CD8-positive, alpha-beta memory T cell (primary cell): ENCODE measurements around the gene CTAG1B. TPM values are rescaled to one million over a fixed set of nuclear protein-coding genes. Genes with fewer than 3 reads are reported as not detected.
"Not testable (repeated sequence)": the region's sequence is repeated elsewhere in the genome, so short reads cannot be mapped to it uniquely, and the experiment has no call there.

Experiments
- CTCF ChIA-PET: fragments of 350-600 bp; sonication (Branson Sonifier 250); formaldehyde crosslinking; loops from one replicate; lab custom pipeline; 2021; ENCODE audit warnings: antibody characterized with exemption; lab: Charles Lee
- POLR2A ChIA-PET: fragments of 350-600 bp; sonication (Branson Sonifier 250); formaldehyde crosslinking; loops from one replicate; lab custom pipeline; 2021; ENCODE audit warnings: antibody characterized with exemption; lab: Charles Lee
- DNase-seq, 5 donors: peaks; one replicate each; pipeline versions ENCODE4 v3.0.0 to v3.0.0-alpha.2; 2020 to 2022; ENCODE audit warnings: mixed read lengths in 1 of 5
- H3K27ac ChIP-seq: one replicate; pipeline ENCODE4 v1.7.0; 2013; ENCODE audit warnings: low read depth, mild to moderate bottlenecking, low read length, moderate library complexity
- H3K27me3 ChIP-seq: 2 replicates; pipeline ENCODE4 v1.7.0; 2013; ENCODE audit warnings: low read length, mild to moderate bottlenecking; ENCODE audit not compliant: insufficient read depth, poor library complexity, severe bottlenecking
- H3K36me3 ChIP-seq: 2 replicates; pipeline ENCODE4 v1.7.0; 2013; ENCODE audit warnings: mild to moderate bottlenecking, low read length, moderate library complexity; ENCODE audit not compliant: insufficient read depth
- H3K4me1 ChIP-seq: 2 replicates; pipeline ENCODE4 v1.7.0; 2013; ENCODE audit warnings: mild to moderate bottlenecking, low read length, moderate library complexity; ENCODE audit not compliant: insufficient read depth
- H3K4me3 ChIP-seq: 2 replicates; pipeline ENCODE4 v1.7.0; 2013; ENCODE audit warnings: mild to moderate bottlenecking, low read length
- H3K9me3 ChIP-seq: 2 replicates; pipeline ENCODE4 v1.7.0; 2013; ENCODE audit warnings: mild to moderate bottlenecking, low read length
- H3K27ac Mint-ChIP-seq, 8 donors: one replicate each; pipeline ENCODE4 v1.8.0; 2020 to 2021; ENCODE audit warnings: mixed read lengths in 8 of 8, mild to moderate bottlenecking in 6 of 8, inconsistent platforms in 3 of 8, moderate library complexity in 3 of 8
- H3K27me3 Mint-ChIP-seq, 2 donors: one replicate each; pipeline ENCODE4 v1.8.0; 2020 to 2021; ENCODE audit warnings: mixed read lengths in 2 of 2, mild to moderate bottlenecking in 1 of 2, moderate library complexity in 1 of 2
- H3K36me3 Mint-ChIP-seq, 3 donors: one replicate each; pipeline ENCODE4 v1.8.0; 2020 to 2021; ENCODE audit warnings: mixed read lengths in 3 of 3, inconsistent platforms in 1 of 3, mild to moderate bottlenecking in 1 of 3
- H3K4me1 Mint-ChIP-seq, 3 donors: one replicate each; pipeline ENCODE4 v1.8.0; 2020 to 2021; ENCODE audit warnings: mixed read lengths in 3 of 3, inconsistent platforms in 1 of 3, mild to moderate bottlenecking in 1 of 3
- H3K4me3 Mint-ChIP-seq, 7 donors: one replicate each; pipeline ENCODE4 v1.8.0; 2020 to 2021; ENCODE audit warnings: mixed read lengths in 7 of 7, mild to moderate bottlenecking in 6 of 7, moderate library complexity in 4 of 7, inconsistent platforms in 2 of 7
- H3K9me3 Mint-ChIP-seq, 5 donors: one replicate each; pipeline ENCODE4 v1.8.0; 2020 to 2022; ENCODE audit warnings: mixed read lengths in 5 of 5, mild to moderate bottlenecking in 3 of 5, moderate library complexity in 2 of 5, inconsistent platforms in 1 of 5
- polyA plus RNA-seq: library from polyadenylated mRNA; unstranded; fragments of 300-500 nt; fragmentation: Illumina TruSeq; gene quantifications from one replicate; pipeline ENCODE4 v1.2.3, GENCODE V29; 2021
- total RNA-seq, 2 experiments: library from RNA; stranded (reverse); gene quantifications; one replicate each; pipeline ENCODE4 v1.2.3, GENCODE V29; 2021

The CTAG1B gene
- total and polyA plus RNA-seq, 3 experiments from 2014 or later: not detected

- Histone ChIP-seq H3K4me3 (no peak overlapping the region), H3K9me3 (no peaks in the 10 kb centered on the region), H3K27me3 (no peaks in the 10 kb centered on the region), H3K27ac (no peak overlapping the region), H3K4me1 (no peaks in the 10 kb centered on the region), H3K36me3 (no peaks in the 10 kb centered on the region)
- no peaks in the 10 kb centered on the region for H3K4me1 Mint-ChIP-seq
- H3K9me3 Mint-ChIP-seq: no peaks in the 10 kb centered on the region
- no peak overlapping the region for H3K27ac Mint-ChIP-seq
- peaks cover 0 to 3% of the 10 kb centered on the region in 2 donors for H3K27me3 Mint-ChIP-seq
- ChIA-PET CTCF (no interaction called here), POLR2A (no interaction called here)
- DNase-seq: no peak
- no peaks in the 10 kb centered on the region for H3K36me3 Mint-ChIP-seq
- H3K4me3 Mint-ChIP-seq: no peak overlapping the region
Measured at GRCh38 chrX:154648931-154649330, 29.8 kb upstream of the CTAG1B start.

- H3K27me3 Mint-ChIP-seq, H3K9me3 Mint-ChIP-seq, H3K36me3 Mint-ChIP-seq, POLR2A ChIA-PET, H3K27ac ChIP-seq, H3K36me3 ChIP-seq, H3K9me3 ChIP-seq, H3K4me3 Mint-ChIP-seq, CTCF ChIA-PET, H3K27me3 ChIP-seq, H3K4me1 ChIP-seq, H3K27ac Mint-ChIP-seq, H3K4me3 ChIP-seq, DNase-seq, H3K4me1 Mint-ChIP-seq: not testable (repeated sequence)
Measured at GRCh38 chrX:154645745-154646378, 26.8 kb upstream of the CTAG1B start.

GRCh38 chrX:154643708-154644107 is 24.6 kb upstream of the CTAG1B start:
- H3K4me1 Mint-ChIP-seq, H3K4me3 ChIP-seq, H3K4me3 Mint-ChIP-seq, H3K36me3 Mint-ChIP-seq, H3K27ac ChIP-seq, H3K27me3 Mint-ChIP-seq, POLR2A ChIA-PET, H3K4me1 ChIP-seq, H3K9me3 ChIP-seq, H3K9me3 Mint-ChIP-seq, CTCF ChIA-PET, H3K27me3 ChIP-seq, DNase-seq, H3K27ac Mint-ChIP-seq, H3K36me3 ChIP-seq: not testable (repeated sequence)

GRCh38 chrX:154641740-154642139 is 22.7 kb upstream of the CTAG1B start:
- POLR2A ChIA-PET, H3K9me3 Mint-ChIP-seq, H3K27ac ChIP-seq, H3K4me3 ChIP-seq, H3K4me1 ChIP-seq, H3K27ac Mint-ChIP-seq, H3K36me3 Mint-ChIP-seq, H3K27me3 ChIP-seq, DNase-seq, H3K4me1 Mint-ChIP-seq, H3K9me3 ChIP-seq, CTCF ChIA-PET, H3K36me3 ChIP-seq, H3K27me3 Mint-ChIP-seq, H3K4me3 Mint-ChIP-seq: not testable (repeated sequence)

GRCh38 chrX:154633661-154634060 is 14.6 kb upstream of the CTAG1B start:
- POLR2A ChIA-PET, H3K36me3 Mint-ChIP-seq: not testable (repeated sequence)

GRCh38 chrX:154630949-154631348 is 11.9 kb upstream of the CTAG1B start:
- H3K4me1 ChIP-seq, H3K9me3 ChIP-seq, DNase-seq, H3K27ac Mint-ChIP-seq, CTCF ChIA-PET, H3K36me3 ChIP-seq, H3K9me3 Mint-ChIP-seq, H3K36me3 Mint-ChIP-seq, H3K27me3 ChIP-seq, H3K27ac ChIP-seq, H3K27me3 Mint-ChIP-seq, H3K4me3 ChIP-seq, POLR2A ChIA-PET, H3K4me3 Mint-ChIP-seq, H3K4me1 Mint-ChIP-seq: not testable (repeated sequence)

More at GRCh38 chrX:154633661-154634060, 14.6 kb upstream of the CTAG1B start:
- H3K4me1 ChIP-seq, H3K4me3 ChIP-seq, H3K27me3 ChIP-seq, H3K27ac Mint-ChIP-seq, CTCF ChIA-PET, H3K27me3 Mint-ChIP-seq, H3K9me3 Mint-ChIP-seq, H3K27ac ChIP-seq, H3K4me3 Mint-ChIP-seq, H3K36me3 ChIP-seq, DNase-seq, H3K9me3 ChIP-seq, H3K4me1 Mint-ChIP-seq: not testable (repeated sequence)

- H3K27me3 Mint-ChIP-seq, H3K9me3 Mint-ChIP-seq, CTCF ChIA-PET, POLR2A ChIA-PET, H3K4me3 ChIP-seq, H3K36me3 ChIP-seq, H3K27me3 ChIP-seq, H3K36me3 Mint-ChIP-seq, H3K27ac ChIP-seq, DNase-seq, H3K9me3 ChIP-seq, H3K4me1 ChIP-seq, H3K4me3 Mint-ChIP-seq, H3K4me1 Mint-ChIP-seq, H3K27ac Mint-ChIP-seq: not testable (repeated sequence)
Measured at GRCh38 chrX:154628960-154629359, 9.9 kb upstream of the CTAG1B start.

- H3K36me3 ChIP-seq, H3K27me3 Mint-ChIP-seq, DNase-seq, H3K4me1 Mint-ChIP-seq, H3K9me3 ChIP-seq, H3K4me1 ChIP-seq, H3K36me3 Mint-ChIP-seq, H3K27me3 ChIP-seq, H3K4me3 Mint-ChIP-seq, H3K4me3 ChIP-seq, H3K9me3 Mint-ChIP-seq, H3K27ac ChIP-seq, POLR2A ChIA-PET, CTCF ChIA-PET, H3K27ac Mint-ChIP-seq: not testable (repeated sequence)
Measured at GRCh38 chrX:154620767-154621414, 1.8 kb upstream of the CTAG1B start.
